H1 (cell line): ENCODE measurements around the gene ZNF143. TPM values are rescaled to one million over a fixed set of nuclear protein-coding genes. Genes with fewer than 3 reads are reported as not detected.
"Not testable (repeated sequence)": the region's sequence is repeated elsewhere in the genome, so short reads cannot be mapped to it uniquely, and the experiment has no call there.

ENCODE experiments used
- CTCF ChIA-PET: fragments of 300-600 bp; sonication (Branson Sonifier 250); formaldehyde crosslinking; loops from one replicate; lab custom pipeline; 2021; ENCODE audit not compliant: partially characterized antibody; lab: Charles Lee
- POLR2A ChIA-PET: fragments of 300-600 bp; sonication (Branson Sonifier 250); formaldehyde crosslinking; loops from one replicate; lab custom pipeline; 2021; ENCODE audit warnings: inconsistent platforms; ENCODE audit not compliant: partially characterized antibody; lab: Charles Lee
- DNase-seq, 2 experiments: peaks; one replicate each; pipeline versions ENCODE4 v3.0.0 to v3.0.0-alpha.2; 2010 to 2022; ENCODE audit warnings: low spot score in 2 of 2, low read depth in 1 of 2, mixed read lengths in 1 of 2
- FAIRE-seq: peaks from 2 replicates; lab custom pipeline; 2011; peaks lifted over from hg19 to GRCh38; lab: Jason Lieb, UNC
- H2AFZ ChIP-seq: 2 replicates; pipeline ENCODE4 v1.8.1; 2012; ENCODE audit warnings: low read length, inconsistent platforms
- H2AK5ac ChIP-seq: 2 replicates; pipeline ENCODE4 v1.6.1; 2013; ENCODE audit warnings: low read depth, low read length
- H2BK120ac ChIP-seq: replicated peaks from 2 replicates; pipeline ENCODE3; 2013; ENCODE audit warnings: low read depth, low read length, inconsistent platforms
- H2BK12ac ChIP-seq: 2 replicates; pipeline ENCODE4 v1.6.1; 2013; ENCODE audit warnings: low read depth, low read length
- H2BK15ac ChIP-seq: 2 replicates; pipeline ENCODE4 v1.6.1; 2013; ENCODE audit warnings: low read length
- H2BK20ac ChIP-seq: 2 replicates; pipeline ENCODE4 v1.6.1; 2013; ENCODE audit warnings: low read length
- H2BK5ac ChIP-seq: 2 replicates; pipeline ENCODE4 v1.6.1; 2013; ENCODE audit warnings: low read depth, low read length
- H3K14ac ChIP-seq: 2 replicates; pipeline ENCODE4 v1.6.1; 2013; ENCODE audit warnings: inconsistent platforms; ENCODE audit not compliant: insufficient read length
- H3K18ac ChIP-seq: 2 replicates; pipeline ENCODE4 v1.6.1; 2013; ENCODE audit warnings: low read length; ENCODE audit errors: extremely low read depth
- H3K23ac ChIP-seq: 2 replicates; pipeline ENCODE4 v1.6.1; 2013; ENCODE audit warnings: inconsistent platforms; ENCODE audit not compliant: insufficient read length
- H3K23me2 ChIP-seq: 2 replicates; pipeline ENCODE4 v1.6.1; 2013; ENCODE audit warnings: low read depth, low read length
- H3K27ac ChIP-seq: 2 replicates; pipeline ENCODE4 v1.6.1; 2011; ENCODE audit warnings: low read depth, low read length, inconsistent platforms
- H3K27me3 ChIP-seq, 4 experiments: replicated peaks in 1 of 4; 1 replicate in 1 of 4; 2 replicates in 3 of 4; pipeline versions ENCODE4 v1.6.1 to v1.8.1; 2011 to 2013; ENCODE audit warnings: low read length in 3 of 4, mild to moderate bottlenecking in 3 of 4, inconsistent platforms in 2 of 4, mixed read lengths in 2 of 4, moderate library complexity in 1 of 4; ENCODE audit not compliant: control insufficient read depth in 3 of 4, insufficient read depth in 3 of 4; ENCODE audit errors: extremely low read depth in 1 of 4
- H3K36me3 ChIP-seq, 4 experiments: 2 replicates each; pipeline versions ENCODE4 v1.6.1 to v1.8.1; 2011 to 2013; ENCODE audit warnings: mild to moderate bottlenecking in 4 of 4, low read length in 3 of 4, moderate library complexity in 2 of 4, control low read depth in 1 of 4, inconsistent platforms in 1 of 4; ENCODE audit not compliant: insufficient read depth in 4 of 4, control insufficient read depth in 2 of 4
- H3K4ac ChIP-seq: replicated peaks from 2 replicates; pipeline ENCODE3; 2013; ENCODE audit warnings: low read length, low read depth, mixed read lengths, inconsistent platforms; ENCODE audit not compliant: insufficient read length
- H3K4me1 ChIP-seq, 4 experiments: replicated peaks in 1 of 4; 1 replicate in 1 of 4; 2 replicates in 3 of 4; pipeline versions ENCODE4 v1.6.1 to v1.8.1; 2011 to 2013; ENCODE audit warnings: low read length in 3 of 4, inconsistent platforms in 2 of 4, mixed read lengths in 1 of 4; ENCODE audit not compliant: insufficient read depth in 4 of 4, control insufficient read depth in 3 of 4
- H3K4me2 ChIP-seq, 2 experiments: 2 replicates each; pipeline versions ENCODE4 v1.6.1 to v1.8.1; 2011 to 2013; ENCODE audit warnings: low read depth in 2 of 2, low read length in 2 of 2, control low read depth in 1 of 2, inconsistent platforms in 1 of 2, mild to moderate bottlenecking in 1 of 2; ENCODE audit not compliant: insufficient read depth in 1 of 2
- H3K4me3 ChIP-seq, 4 experiments: fragments of 200-600, 300-600 bp in 1 of 4; sonication (generic), shearing (Covaris generic), sonication (Bioruptor Twin) in 1 of 4; 2 replicates each; pipeline versions ENCODE4 v1.5.1 to v1.8.1; 2011 to 2016; ENCODE audit warnings: low read length in 4 of 4, low read depth in 3 of 4, control low read depth in 2 of 4, inconsistent platforms in 2 of 4, mild to moderate bottlenecking in 2 of 4, mixed read lengths in 1 of 4, moderate library complexity in 1 of 4; ENCODE audit not compliant: insufficient read depth in 2 of 4; ENCODE audit errors: extremely low read depth in 1 of 4
- H3K56ac ChIP-seq: replicated peaks from 2 replicates; pipeline ENCODE3; 2013; ENCODE audit warnings: low read depth, mild to moderate bottlenecking, mixed read lengths, low read length, inconsistent platforms; ENCODE audit not compliant: insufficient read length
- H3K79me1 ChIP-seq: 2 replicates; pipeline ENCODE4 v1.6.1; 2013; ENCODE audit warnings: low read depth, low read length, control low read depth
- H3K79me2 ChIP-seq, 2 experiments: 2 replicates each; pipeline versions ENCODE4 v1.6.1 to v1.8.1; 2012 to 2013; ENCODE audit warnings: low read length in 2 of 2, mild to moderate bottlenecking in 2 of 2, inconsistent platforms in 1 of 2; ENCODE audit not compliant: insufficient read depth in 2 of 2, control insufficient read depth in 1 of 2
- H3K9ac ChIP-seq, 4 experiments: replicated peaks in 1 of 4; 1 replicate in 1 of 4; 2 replicates in 3 of 4; pipeline versions ENCODE4 v1.6.1 to v1.8.1; 2011 to 2013; ENCODE audit warnings: low read depth in 3 of 4, low read length in 3 of 4, control low read depth in 2 of 4, mild to moderate bottlenecking in 2 of 4, moderate library complexity in 2 of 4, inconsistent platforms in 1 of 4; ENCODE audit errors: extremely low read depth in 1 of 4
- H3K9me3 ChIP-seq, 2 experiments: 2 replicates each; pipeline versions ENCODE4 v1.6.1 to v1.8.1; 2012 to 2013; ENCODE audit warnings: mild to moderate bottlenecking in 2 of 2, moderate library complexity in 2 of 2, control low read depth in 1 of 2, inconsistent platforms in 1 of 2, low read depth in 1 of 2, low read length in 1 of 2, mixed read lengths in 1 of 2; ENCODE audit not compliant: insufficient read depth in 2 of 2
- H4K20me1 ChIP-seq, 2 experiments: replicated peaks in 1 of 2; 2 replicates each; pipeline versions ENCODE3 to v1.8.1; 2011 to 2013; ENCODE audit warnings: inconsistent platforms in 2 of 2, low read length in 2 of 2, mild to moderate bottlenecking in 1 of 2; ENCODE audit not compliant: insufficient read depth in 2 of 2, control insufficient read depth in 1 of 2
- H4K5ac ChIP-seq: 2 replicates; pipeline ENCODE4 v1.6.1; 2013; ENCODE audit warnings: low read length, low read depth, mixed read lengths, inconsistent platforms; ENCODE audit not compliant: insufficient read length
- H4K8ac ChIP-seq: 2 replicates; pipeline ENCODE4 v1.8.0; 2013; ENCODE audit warnings: mild to moderate bottlenecking, moderate library complexity, low read length, inconsistent platforms; ENCODE audit not compliant: insufficient read depth; ENCODE audit errors: extremely low read depth
- H4K91ac ChIP-seq: replicated peaks from 2 replicates; pipeline ENCODE3; 2013; ENCODE audit warnings: low read length, mixed read lengths, inconsistent platforms; ENCODE audit not compliant: insufficient read length
- RAD21 ChIP-seq, 2 experiments: IDR thresholded peaks in 1 of 2; conservative IDR thresholded peaks in 1 of 2; 2 replicates each; pipeline ENCODE4 v1.6.1; 2011; ENCODE audit warnings: low read depth in 2 of 2, low read length in 2 of 2, improper control_type of control experiment in 1 of 2, inconsistent platforms in 1 of 2, mild to moderate bottlenecking in 1 of 2, moderate library complexity in 1 of 2
- SUZ12 ChIP-seq: fragments of 200-600 bp; sonication (generic); IDR thresholded peaks from 2 replicates; pipeline ENCODE4 v1.6.1; 2012; ENCODE audit warnings: mild to moderate bottlenecking, inconsistent platforms, low read length, moderate library complexity, mixed read lengths
- WGBS, 2 experiments: shearing (Covaris generic) in 1 of 2; methylation state at CpG; one replicate each; pipeline versions ENCODE4 v1.1.6 to v1.1.7; 2013 to 2015; ENCODE audit warnings: low lambda C conversion rate in 2 of 2, mixed read lengths in 2 of 2, inconsistent platforms in 1 of 2, low coverage in 1 of 2, missing lambda C conversion rate in 1 of 2; ENCODE audit not compliant: insufficient replicate concordance in 2 of 2, insufficient coverage in 1 of 2, insufficient read length in 1 of 2; ENCODE audit errors: extremely low coverage in 1 of 2, missing lambda C conversion rate in 1 of 2; 5-methylcytosine and 5-hydroxymethylcytosine counted together
- polyA plus RNA-seq, 7 experiments: library from polyadenylated mRNA; depleted of rRNA in 3 of 7; stranded (reverse) in 5 of 7; unstranded in 2 of 7; fragments of >200 nt in 5 of 7; fragments of 200-250 nt in 2 of 7; gene quantifications; 1 replicate in 5 of 7; 2 replicates in 1 of 7; 4 replicates in 1 of 7; pipeline versions ENCODE4 v1.2.1 to v1.2.3, GENCODE V29; 2011 to 2013; ENCODE audit warnings: missing spikeins in 2 of 7, mixed read lengths in 2 of 7
- total RNA-seq: library from RNA; stranded (reverse); fragmentation: NEBNext Ultra II Directional; extraction: Animal tissue kit (Norgen Biotek cat#: 25700); gene quantifications from 2 replicates; pipeline ENCODE4 v1.2.1, GENCODE V29; 2021

ZNF143 gene
- total and polyA plus RNA-seq, 2 of the 8 experiments (the other 6 are each of a cell fraction or from before 2014, with no cell fraction given), result 43.0 to 69.2 TPM

- TF ChIP-seq RAD21 (IDR thresholded peaks at IDR 0.05 in 1 of 2, conservative IDR thresholded peaks at IDR 0.05 in 1 of 2; ENCODE audit: low read depth in 2 of 2, low read length in 2 of 2), result no peak
- TF ChIP-seq SUZ12, result no peak
- TF ChIP-seq, all 59 proteins: peak for 0
These were observed 77.7 kb downstream of the ZNF143 start (continued) for GRCh38 chr11:9538548-9538947.

- H3K4ac ChIP-seq, H2AFZ ChIP-seq, DNase-seq, H3K79me1 ChIP-seq, H2BK15ac ChIP-seq, H3K23me2 ChIP-seq, H3K18ac ChIP-seq, H3K79me2 ChIP-seq, H3K9ac ChIP-seq, POLR2A ChIA-PET, H2BK5ac ChIP-seq, H3K23ac ChIP-seq, H4K91ac ChIP-seq, H2BK20ac ChIP-seq, H4K20me1 ChIP-seq, H3K4me2 ChIP-seq, H4K8ac ChIP-seq, H3K27me3 ChIP-seq, H3K4me1 ChIP-seq, H3K36me3 ChIP-seq, H2AK5ac ChIP-seq, H3K14ac ChIP-seq, H2BK120ac ChIP-seq, H2BK12ac ChIP-seq, FAIRE-seq, H4K5ac ChIP-seq, H3K4me3 ChIP-seq, H3K27ac ChIP-seq, H3K56ac ChIP-seq: not testable (repeated sequence)
- 91% methylated on average over 5 of the region's 5 CpGs; no CpG with 5 or more reads in 1 of the 2 experiments for WGBS, 2 experiments
- H3K9me3 ChIP-seq, result peaks cover 7 to 12% of the 10 kb centered on the region in 2 experiments
- CTCF ChIA-PET, result interaction anchor here (2.7 kb wide), 2 partner anchors 11 to 14 kb away, joined by 9 to 15 read pairs; no protein-coding TSS in a partner anchor
These were observed 88.4 kb downstream of the ZNF143 start for GRCh38 chr11:9549216-9549615.
